HTR-8/SVneo (cell line): Measurements from ENCODE around the gene DBP.
"Not testable (repeated sequence)": the region's sequence is repeated elsewhere in the genome, so short reads cannot be mapped to it uniquely, and the experiment has no call there.

Experiments
- DNase-seq: peaks from one replicate; pipeline ENCODE4 v3.0.0; 2011; ENCODE audit warnings: low spot score, mixed read lengths; ENCODE audit not compliant: insufficient read length
- FAIRE-seq: peaks from 2 replicates; lab custom pipeline; 2011; peaks lifted over from hg19 to GRCh38; lab: Jason Lieb, UNC

The DBP gene

GRCh38 chr19:48668761-48669160, 31.6 kb upstream of the DBP start:
- FAIRE-seq (peak; percentile 100), DNase-seq (no peak)

GRCh38 chr19:48668332-48668731, 31.2 kb upstream of the DBP start:
- DNase-seq, result no peak
- FAIRE-seq, result no peak

GRCh38 chr19:48665786-48666185, 28.6 kb upstream of the DBP start:
- no peak for FAIRE-seq
- no peak for DNase-seq

- DNase-seq (no peak), FAIRE-seq (no peak)
Measured at GRCh38 chr19:48664476-48664875, 27.3 kb upstream of the DBP start.

GRCh38 chr19:48663667-48664066, 26.5 kb upstream of the DBP start:
- FAIRE-seq, result no peak
- no peak for DNase-seq

GRCh38 chr19:48661711-48662090, 24.5 kb upstream of the DBP start:
- FAIRE-seq, result no peak
- DNase-seq, result no peak

GRCh38 chr19:48660852-48661710, 23.9 kb upstream of the DBP start:
- peak; percentile 86 for FAIRE-seq

GRCh38 chr19:48659768-48660167, 22.6 kb upstream of the DBP start:
- peak; percentile 20 for FAIRE-seq
- DNase-seq, result no peak

More at GRCh38 chr19:48660852-48661710, 23.9 kb upstream of the DBP start:
- DNase-seq, result peak; percentile 88

GRCh38 chr19:48658483-48658882, 21.3 kb upstream of the DBP start:
- DNase-seq, result no peak
- FAIRE-seq, result no peak

GRCh38 chr19:48657828-48658227, 20.6 kb upstream of the DBP start:
- not testable (repeated sequence) for FAIRE-seq, DNase-seq

GRCh38 chr19:48656840-48657474, 19.8 kb upstream of the DBP start:
- peak; percentile 78 for FAIRE-seq
- peak; percentile 75 for DNase-seq

GRCh38 chr19:48654299-48655059, 17.3 kb upstream of the DBP start:
- no peak for DNase-seq

GRCh38 chr19:48651683-48652048, 14.5 kb upstream of the DBP start:
- no peak for FAIRE-seq

More at GRCh38 chr19:48654299-48655059, 17.3 kb upstream of the DBP start:
- FAIRE-seq, result no peak

GRCh38 chr19:48650974-48651682, 13.9 kb upstream of the DBP start:
- FAIRE-seq (no peak), DNase-seq (no peak)

More at GRCh38 chr19:48651683-48652048, 14.5 kb upstream of the DBP start:
- DNase-seq, result no peak

GRCh38 chr19:48648134-48648533, 11.0 kb upstream of the DBP start:
- DNase-seq, result no peak
- FAIRE-seq, result no peak

- FAIRE-seq, result peak; percentile 55
- no peak for DNase-seq
Measured at GRCh38 chr19:48646722-48647216, 9.6 kb upstream of the DBP start.

GRCh38 chr19:48646001-48646721, 9.0 kb upstream of the DBP start, which contains the start of gene CA11:
Gene CA11, minus strand, starts transcription at chr19:48646187. Its CDS starts 555 bp downstream, at chr19:48645632.
- DNase-seq (peak; percentile 92), FAIRE-seq (no peak)

GRCh38 chr19:48645620-48646000, 8.4 kb upstream of the DBP start:
- DNase-seq (no peak), FAIRE-seq (no peak)
